Mesenchymal stem cell (in vitro differentiated cells and primary cell): ENCODE data around the gene RNF121.
"Not testable (repeated sequence)": the region's sequence is repeated elsewhere in the genome, so short reads cannot be mapped to it uniquely, and the experiment has no call there.

Source experiments
- DNase-seq: peaks from one replicate; pipeline ENCODE4 v3.0.0-alpha.2; 2013
- H2AFZ ChIP-seq: one replicate; pipeline ENCODE4 v1.6.1; 2013; ENCODE audit warnings: low read depth, mild to moderate bottlenecking, control low read depth, inconsistent platforms, low read length, moderate library complexity
- H2AK5ac ChIP-seq: 2 replicates; pipeline ENCODE4 v1.6.1; 2013; ENCODE audit warnings: low read length, moderate library complexity, mild to moderate bottlenecking, inconsistent platforms; ENCODE audit not compliant: severe bottlenecking
- H2BK120ac ChIP-seq: one replicate; pipeline ENCODE4 v1.6.1; 2013; ENCODE audit warnings: low read depth, mild to moderate bottlenecking, inconsistent platforms, low read length, moderate library complexity
- H2BK12ac ChIP-seq, 2 experiments: one replicate each; pipeline ENCODE4 v1.6.1; 2013; ENCODE audit warnings: inconsistent platforms in 2 of 2, low read length in 2 of 2, mild to moderate bottlenecking in 2 of 2, moderate library complexity in 2 of 2, control low read depth in 1 of 2
- H2BK15ac ChIP-seq: one replicate; pipeline ENCODE4 v1.6.1; 2013; ENCODE audit warnings: mild to moderate bottlenecking, low read depth, inconsistent platforms; ENCODE audit not compliant: poor library complexity, severe bottlenecking
- H2BK5ac ChIP-seq: 2 replicates; pipeline ENCODE4 v1.6.1; 2013; ENCODE audit warnings: low read depth, mild to moderate bottlenecking, low read length, control low read depth, inconsistent platforms; ENCODE audit not compliant: poor library complexity, severe bottlenecking
- H3K14ac ChIP-seq, 2 experiments: one replicate each; pipeline ENCODE4 v1.6.1; 2013; ENCODE audit warnings: inconsistent platforms in 2 of 2, low read length in 2 of 2, control low read depth in 1 of 2, mild to moderate bottlenecking in 1 of 2, moderate library complexity in 1 of 2
- H3K18ac ChIP-seq, 2 experiments: one replicate each; pipeline ENCODE4 v1.6.1; 2013; ENCODE audit warnings: inconsistent platforms in 2 of 2, low read length in 2 of 2, control low read depth in 1 of 2, low read depth in 1 of 2, mild to moderate bottlenecking in 1 of 2
- H3K23ac ChIP-seq, 2 experiments: one replicate each; pipeline ENCODE4 v1.6.1; 2013; ENCODE audit warnings: inconsistent platforms in 2 of 2, low read length in 2 of 2, mild to moderate bottlenecking in 2 of 2, moderate library complexity in 2 of 2, control low read depth in 1 of 2
- H3K27ac ChIP-seq: 2 replicates; pipeline ENCODE4 v1.5.1; 2013; ENCODE audit warnings: mild to moderate bottlenecking, moderate library complexity, low read length, control low read depth, inconsistent platforms; ENCODE audit not compliant: poor library complexity, severe bottlenecking
- H3K27me3 ChIP-seq, 2 experiments: 2 replicates each; pipeline versions ENCODE4 v1.6.1 to v1.7.0; 2013; ENCODE audit warnings: low read length in 2 of 2, mild to moderate bottlenecking in 2 of 2, moderate library complexity in 2 of 2, control low read depth in 1 of 2, inconsistent platforms in 1 of 2; ENCODE audit not compliant: control insufficient read depth in 1 of 2, insufficient read depth in 1 of 2
- H3K36me3 ChIP-seq, 2 experiments: 2 replicates each; pipeline versions ENCODE4 v1.6.1 to v1.7.0; 2013; ENCODE audit warnings: low read length in 2 of 2, control low read depth in 1 of 2, inconsistent platforms in 1 of 2, low read depth in 1 of 2, mild to moderate bottlenecking in 1 of 2; ENCODE audit not compliant: insufficient read depth in 2 of 2, control insufficient read depth in 1 of 2
- H3K4ac ChIP-seq, 2 experiments: one replicate each; pipeline ENCODE4 v1.6.1; 2013; ENCODE audit warnings: inconsistent platforms in 2 of 2, low read length in 2 of 2, mild to moderate bottlenecking in 2 of 2, moderate library complexity in 2 of 2, control low read depth in 1 of 2, low read depth in 1 of 2
- H3K4me1 ChIP-seq: 2 replicates; pipeline ENCODE4 v1.6.1; 2013; ENCODE audit warnings: low read depth, low read length, control low read depth; ENCODE audit not compliant: control insufficient read depth, insufficient read depth
- H3K4me2 ChIP-seq: 2 replicates; pipeline ENCODE4 v1.6.1; 2013; ENCODE audit warnings: low read length, mild to moderate bottlenecking, inconsistent platforms; ENCODE audit not compliant: poor library complexity, severe bottlenecking
- H3K4me3 ChIP-seq, 2 experiments: 2 replicates each; pipeline versions ENCODE4 v1.5.1 to v1.7.0; 2013; ENCODE audit warnings: low read length in 2 of 2, mild to moderate bottlenecking in 2 of 2, control low read depth in 1 of 2, low read depth in 1 of 2; ENCODE audit not compliant: insufficient read depth in 1 of 2
- H3K79me1 ChIP-seq: replicated peaks from 2 replicates; pipeline ENCODE4 v1.6.1; 2013; ENCODE audit warnings: mild to moderate bottlenecking, control low read depth, low read length, inconsistent platforms; ENCODE audit not compliant: poor library complexity, severe bottlenecking
- H3K9ac ChIP-seq: 2 replicates; pipeline ENCODE4 v1.7.0; 2013; ENCODE audit warnings: mild to moderate bottlenecking, low read length, moderate library complexity
- H3K9me3 ChIP-seq: 2 replicates; pipeline ENCODE4 v1.7.0; 2013; ENCODE audit warnings: mild to moderate bottlenecking, low read length; ENCODE audit not compliant: control insufficient read depth
- H4K8ac ChIP-seq: one replicate; pipeline ENCODE4 v1.6.1; 2013; ENCODE audit warnings: inconsistent platforms, mild to moderate bottlenecking, low read length, moderate library complexity
- H4K91ac ChIP-seq: one replicate; pipeline ENCODE4 v1.6.1; 2013; ENCODE audit warnings: mild to moderate bottlenecking, low read length, inconsistent platforms
- WGBS: methylation state at CpG from one replicate; pipeline ENCODE4 v1.1.7; 2013; ENCODE audit warnings: mixed read lengths; 5-methylcytosine and 5-hydroxymethylcytosine counted together

The RNF121 gene

GRCh38 chr11:71911321-71911985, 17.4 kb upstream of the RNF121 start:
- not testable (repeated sequence) for H3K4me1 ChIP-seq, H2BK12ac ChIP-seq, H3K4me2 ChIP-seq, H3K27ac ChIP-seq, H3K9me3 ChIP-seq, H3K79me1 ChIP-seq, H2AK5ac ChIP-seq, H2AFZ ChIP-seq, H2BK15ac ChIP-seq, H3K23ac ChIP-seq, H4K8ac ChIP-seq, H3K9ac ChIP-seq, H3K18ac ChIP-seq, H2BK120ac ChIP-seq, H2BK5ac ChIP-seq, H3K27me3 ChIP-seq, H4K91ac ChIP-seq, H3K14ac ChIP-seq, DNase-seq, H3K4ac ChIP-seq, H3K4me3 ChIP-seq
- H3K36me3 ChIP-seq, result peaks cover 17 to 18% of the 10 kb centered on the region in 2 experiments
- 90% methylated on average over 8 of the region's 10 CpGs for WGBS

GRCh38 chr11:71911986-71912340, 16.9 kb upstream of the RNF121 start:
- not testable (repeated sequence) for H4K8ac ChIP-seq, H2AFZ ChIP-seq, H4K91ac ChIP-seq, H2BK5ac ChIP-seq, H3K9me3 ChIP-seq, H3K27ac ChIP-seq, H3K4me2 ChIP-seq, H3K79me1 ChIP-seq, H2BK120ac ChIP-seq, H3K14ac ChIP-seq, DNase-seq, H2BK12ac ChIP-seq, H3K23ac ChIP-seq, H2BK15ac ChIP-seq, H3K9ac ChIP-seq, H3K4me3 ChIP-seq, H2AK5ac ChIP-seq, H3K4me1 ChIP-seq, H3K18ac ChIP-seq, H3K27me3 ChIP-seq, H3K4ac ChIP-seq
- WGBS, result 95% methylated on average over 10 of the region's 10 CpGs
- H3K36me3 ChIP-seq, result peaks cover 18% of the 10 kb centered on the region in 2 experiments

- H2BK5ac ChIP-seq, result no peak overlapping the region
- no peak for DNase-seq
- no peak overlapping the region for H3K18ac ChIP-seq
- no peak overlapping the region for H3K4ac ChIP-seq
- no peaks in the 10 kb centered on the region for H3K9me3 ChIP-seq
- no peak overlapping the region for H2BK12ac ChIP-seq
- no peak overlapping the region for H3K4me2 ChIP-seq
- no peak overlapping the region for H2BK120ac ChIP-seq
- no peak overlapping the region for H3K23ac ChIP-seq
- H3K36me3 ChIP-seq, result peaks cover 24 to 29% of the 10 kb centered on the region in 2 experiments
- H3K14ac ChIP-seq, result no peak overlapping the region
- no peak overlapping the region for H2AFZ ChIP-seq
- H3K4me3 ChIP-seq, result no peak overlapping the region
- no peak overlapping the region for H4K91ac ChIP-seq
- WGBS, result 94% methylated on average over 2 of the region's 5 CpGs
- H3K9ac ChIP-seq, result peak overlapping the region; percentile 9
- no peaks in the 10 kb centered on the region for H3K27me3 ChIP-seq
- H2AK5ac ChIP-seq, result no peak overlapping the region
- H3K79me1 ChIP-seq, result no peaks in the 10 kb centered on the region
- H2BK15ac ChIP-seq, result no peak overlapping the region
- no peak overlapping the region for H3K27ac ChIP-seq
- H3K4me1 ChIP-seq, result no peaks in the 10 kb centered on the region
- no peak overlapping the region for H4K8ac ChIP-seq
These were observed 14.9 kb upstream of the RNF121 start for GRCh38 chr11:71913756-71914526.

GRCh38 chr11:71914617-71915189, 14.1 kb upstream of the RNF121 start:
- DNase-seq, result no peak
- H2AK5ac ChIP-seq, result no peak overlapping the region
- H3K9ac ChIP-seq, result no peak overlapping the region
- H2BK120ac ChIP-seq, result no peak overlapping the region
- no peak overlapping the region for H3K4me2 ChIP-seq
- H3K36me3 ChIP-seq, result peaks cover 25 to 29% of the 10 kb centered on the region in 2 experiments
- H3K23ac ChIP-seq, result no peak overlapping the region
- H3K27me3 ChIP-seq, result no peaks in the 10 kb centered on the region
- no peak overlapping the region for H3K4me3 ChIP-seq
- no peak overlapping the region for H3K4ac ChIP-seq
- H4K91ac ChIP-seq, result no peak overlapping the region
- H3K18ac ChIP-seq, result no peak overlapping the region
- no peak overlapping the region for H2BK15ac ChIP-seq
- H3K14ac ChIP-seq, result no peak overlapping the region
- no peaks in the 10 kb centered on the region for H3K4me1 ChIP-seq
- no peaks in the 10 kb centered on the region for H3K9me3 ChIP-seq
- H3K79me1 ChIP-seq, result no peaks in the 10 kb centered on the region
- no peak overlapping the region for H2AFZ ChIP-seq
- no peak overlapping the region for H2BK12ac ChIP-seq
- no peak overlapping the region for H4K8ac ChIP-seq
- no peak overlapping the region for H3K27ac ChIP-seq
- H2BK5ac ChIP-seq, result no peak overlapping the region
- WGBS, result 88% methylated on average over 7 of the region's 7 CpGs
